HEK293 (cell line): ENCODE results near the gene TNN.

Experiments used
- CTCF ChIA-PET: fragments of 350-600 bp; formaldehyde crosslinking; extraction: SDS; loops from one replicate; lab custom pipeline; 2021; ENCODE audit warnings: antibody characterized with exemption; lab: Yijun Ruan, JAX
- POLR2A ChIA-PET: fragments of 300-600 bp; formaldehyde crosslinking; extraction: SDS; loops from one replicate; lab custom pipeline; 2020; ENCODE audit warnings: antibody characterized with exemption, inconsistent platforms; lab: Yijun Ruan, JAX
- H3K27ac ChIP-seq: fragments of 200-500 bp; sonication (Bioruptor generic); 2 replicates; pipeline ENCODE4 v1.5.1; 2014; ENCODE audit warnings: low read depth, low read length, control low read depth, inconsistent platforms; ENCODE audit errors: extremely low read depth
- H3K36me3 ChIP-seq, 2 experiments: fragments of 200-500 bp in 1 of 2; sonication (Bioruptor generic) in 1 of 2; 1 replicate in 1 of 2; 2 replicates in 1 of 2; pipeline ENCODE4 v1.5.1; 2014 to 2017; ENCODE audit warnings: inconsistent platforms in 2 of 2, low read length in 2 of 2; ENCODE audit not compliant: control insufficient read depth in 2 of 2, insufficient read depth in 1 of 2
- H3K4me1 ChIP-seq: fragments of 200-500 bp; sonication (Bioruptor generic); 2 replicates; pipeline ENCODE4 v1.5.1; 2014; ENCODE audit warnings: mild to moderate bottlenecking, low read length, inconsistent platforms; ENCODE audit not compliant: control insufficient read depth, insufficient read depth
- H3K4me3 ChIP-seq: 2 replicates; pipeline ENCODE4 v1.5.1; 2011; ENCODE audit warnings: low read depth, mild to moderate bottlenecking, control low read depth, low read length, moderate library complexity
- H3K9me3 ChIP-seq: fragments of 200-500 bp; sonication (Bioruptor generic); 2 replicates; pipeline ENCODE4 v1.5.1; 2014; ENCODE audit warnings: low read depth, low read length, inconsistent platforms; ENCODE audit not compliant: control insufficient read depth, insufficient read depth
- AEBP2 ChIP-seq: fragments of 450-650 bp; formaldehyde crosslinking; IDR thresholded peaks from 2 replicates; pipeline ENCODE4 v1.5.1; 2016; ENCODE audit warnings: missing biosample characterization, missing genetic modification characterization, borderline replicate concordance
- EGR2 ChIP-seq: fragments of 450-650 bp; formaldehyde crosslinking; IDR thresholded peaks from 2 replicates; pipeline ENCODE4 v1.5.1; 2016; ENCODE audit warnings: low read depth, missing biosample characterization, missing genetic modification characterization
- PRDM6 ChIP-seq: fragments of 450-650 bp; formaldehyde crosslinking; IDR thresholded peaks from 2 replicates; pipeline ENCODE4 v1.5.1; 2017; ENCODE audit warnings: missing biosample characterization, missing genetic modification characterization
- ZNF112 ChIP-seq: fragments of 450-650 bp; formaldehyde crosslinking; IDR thresholded peaks from 2 replicates; pipeline ENCODE4 v1.5.0; 2017; ENCODE audit warnings: missing biosample characterization, missing genetic modification characterization
- ZNF16 ChIP-seq: fragments of 450-650 bp; formaldehyde crosslinking; IDR thresholded peaks from 2 replicates; pipeline ENCODE4 v1.5.1; 2016; ENCODE audit warnings: low read depth, missing biosample characterization, missing genetic modification characterization
- ZNF24 ChIP-seq: fragments of 450-650 bp; formaldehyde crosslinking; IDR thresholded peaks from 2 replicates; pipeline ENCODE4 v1.5.1; 2016; ENCODE audit warnings: missing biosample characterization, missing genetic modification characterization
- ZNF280C ChIP-seq: fragments of 450-650 bp; formaldehyde crosslinking; IDR thresholded peaks from 2 replicates; pipeline ENCODE4 v1.5.1; 2016; ENCODE audit warnings: missing biosample characterization, missing genetic modification characterization
- ZNF335 ChIP-seq: fragments of 450-650 bp; formaldehyde crosslinking; conservative IDR thresholded peaks from 2 replicates; pipeline ENCODE4 v1.5.1; 2016; ENCODE audit warnings: missing biosample characterization, missing genetic modification characterization
- ZNF354C ChIP-seq: fragments of 450-650 bp; formaldehyde crosslinking; IDR thresholded peaks from 2 replicates; pipeline ENCODE4 v1.5.1; 2016; ENCODE audit warnings: missing biosample characterization, missing genetic modification characterization, low read depth, borderline replicate concordance
- ZNF404 ChIP-seq: fragments of 450-650 bp; formaldehyde crosslinking; IDR thresholded peaks from 2 replicates; pipeline ENCODE4 v1.5.1; 2017; ENCODE audit warnings: missing biosample characterization, missing genetic modification characterization
- ZNF558 ChIP-seq: fragments of 450-650 bp; formaldehyde crosslinking; IDR thresholded peaks from 2 replicates; pipeline ENCODE4 v1.5.1; 2016; ENCODE audit warnings: missing biosample characterization, missing genetic modification characterization
- ZNF600 ChIP-seq: fragments of 450-650 bp; formaldehyde crosslinking; IDR thresholded peaks from 2 replicates; pipeline ENCODE4 v1.5.1; 2016; ENCODE audit warnings: missing biosample characterization, missing genetic modification characterization
- ZNF645 ChIP-seq: fragments of 450-650 bp; formaldehyde crosslinking; IDR thresholded peaks from 2 replicates; pipeline ENCODE4; 2016; ENCODE audit warnings: missing biosample characterization, missing genetic modification characterization
- TF ChIP-seq, protein P1 (sequence below): fragments of 450-650 bp; formaldehyde crosslinking; IDR thresholded peaks from 2 replicates; pipeline ENCODE4 v1.5.1; 2016; ENCODE audit warnings: missing biosample characterization, missing genetic modification characterization
- TF ChIP-seq, protein P2 (sequence below): fragments of 450-650 bp; formaldehyde crosslinking; IDR thresholded peaks from 2 replicates; pipeline ENCODE4 v1.5.1; 2016; ENCODE audit warnings: missing biosample characterization, missing genetic modification characterization

The TNN gene

GRCh38 chr1:175037416-175037815 lies 30.2 kb upstream of the TNN start:
- H3K9me3 ChIP-seq = no peaks in the 10 kb centered on the region
- no peaks in the 10 kb centered on the region for H3K4me1 ChIP-seq
- H3K4me3 ChIP-seq = no peak overlapping the region
- ChIA-PET CTCF (interaction anchor here (1.0 to 1.6 kb wide), 3 partner anchors 8 to 88 kb away, joined by 3 to 6 read pairs (median 5); no protein-coding TSS in a partner anchor), POLR2A (no interaction called here)
- no peak overlapping the region for H3K27ac ChIP-seq
- H3K36me3 ChIP-seq = no peaks in the 10 kb centered on the region
- no peak for TF ChIP-seq ZNF24
- TF ChIP-seq ZNF600 = no peak
- no peak for TF ChIP-seq ZNF112
- no peak for TF ChIP-seq ZNF280C (tag by site-specific recombination)
- no peak for TF ChIP-seq PRDM6 (tag by site-specific recombination)

GRCh38 chr1:175040324-175040879 lies 27.2 kb upstream of the TNN start:
- ChIA-PET POLR2A (no interaction called here), CTCF (interaction anchor here (0.6 to 1.9 kb wide), 3 partner anchors 11 to 106 kb away, joined by 3 to 13 read pairs (median 3); partner anchors contain the start of gene MRPS14)
- no peaks in the 10 kb centered on the region for H3K4me1 ChIP-seq
- TF ChIP-seq ZNF16 (tag by site-specific recombination) (no peak), ZNF404 (tag by site-specific recombination) (no peak), ZNF354C (tag by site-specific recombination) (no peak), ZNF645 (no peak), EGR2 (tag by site-specific recombination) (no peak), ZNF335 (tag by site-specific recombination) (no peak), ZNF558 (tag by site-specific recombination) (no peak), AEBP2 (tag by site-specific recombination) (no peak)
- TF ChIP-seq, protein P1, sequence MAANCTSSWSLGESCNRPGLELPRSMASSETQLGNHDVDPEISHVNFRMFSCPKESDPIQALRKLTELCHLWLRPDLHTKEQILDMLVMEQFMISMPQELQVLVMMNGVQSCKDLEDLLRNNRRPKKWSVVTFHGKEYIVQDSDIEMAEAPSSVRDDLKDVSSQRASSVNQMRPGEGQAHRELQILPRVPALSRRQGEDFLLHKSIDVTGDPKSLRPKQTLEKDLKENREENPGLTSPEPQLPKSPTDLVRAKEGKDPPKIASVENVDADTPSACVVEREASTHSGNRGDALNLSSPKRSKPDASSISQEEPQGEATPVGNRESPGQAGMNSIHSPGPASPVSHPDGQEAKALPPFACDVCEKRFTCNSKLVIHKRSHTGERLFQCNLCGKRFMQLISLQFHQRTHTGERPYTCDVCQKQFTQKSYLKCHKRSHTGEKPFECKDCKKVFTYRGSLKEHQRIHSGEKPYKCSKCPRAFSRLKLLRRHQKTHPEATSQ (tag by site-specific recombination) = no peak
- TF ChIP-seq, protein P2, sequence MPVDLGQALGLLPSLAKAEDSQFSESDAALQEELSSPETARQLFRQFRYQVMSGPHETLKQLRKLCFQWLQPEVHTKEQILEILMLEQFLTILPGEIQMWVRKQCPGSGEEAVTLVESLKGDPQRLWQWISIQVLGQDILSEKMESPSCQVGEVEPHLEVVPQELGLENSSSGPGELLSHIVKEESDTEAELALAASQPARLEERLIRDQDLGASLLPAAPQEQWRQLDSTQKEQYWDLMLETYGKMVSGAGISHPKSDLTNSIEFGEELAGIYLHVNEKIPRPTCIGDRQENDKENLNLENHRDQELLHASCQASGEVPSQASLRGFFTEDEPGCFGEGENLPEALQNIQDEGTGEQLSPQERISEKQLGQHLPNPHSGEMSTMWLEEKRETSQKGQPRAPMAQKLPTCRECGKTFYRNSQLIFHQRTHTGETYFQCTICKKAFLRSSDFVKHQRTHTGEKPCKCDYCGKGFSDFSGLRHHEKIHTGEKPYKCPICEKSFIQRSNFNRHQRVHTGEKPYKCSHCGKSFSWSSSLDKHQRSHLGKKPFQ (tag by site-specific recombination) = no peak
- TF ChIP-seq, all 188 proteins: peak for 0
- Histone ChIP-seq H3K27ac (no peak overlapping the region), H3K4me3 (no peak overlapping the region), H3K36me3 (no peaks in the 10 kb centered on the region), H3K9me3 (no peaks in the 10 kb centered on the region)
